ENCODE measurements around the gene TACC2. TPM values are rescaled to one million over a fixed set of nuclear protein-coding genes. Genes with fewer than 3 reads are reported as not detected.

TACC2 gene
- total and polyA plus RNA-seq, 2 experiments from 2014 or later, result 4.3 to 16.7 TPM

- peaks cover 4% of the 10 kb centered on the region; the same call in 1 of the 2 replicates for H3K36me3 ChIP-seq (ENCODE audit: low read depth)
- H3K27ac ChIP-seq, result no peak overlapping the region
- peaks cover 6% of the 10 kb centered on the region for H3K4me1 ChIP-seq (ENCODE audit: insufficient read depth)
- TF ChIP-seq EZH2 (IDR thresholded peaks at IDR 0.05; ENCODE audit: insufficient read depth, poor library complexity, severe bottlenecking) (no peak), EZH2phosphoT487 (IDR thresholded peaks at IDR 0.05; ENCODE audit: insufficient read depth, low read depth) (no peak)
- no peaks in the 10 kb centered on the region for H3K9me3 ChIP-seq (ENCODE audit: low read depth)
- H3K4me3 ChIP-seq, result no peak overlapping the region
- no peak overlapping the region for H3K4me2 ChIP-seq (ENCODE audit: unreplicated experiment)
- no peak overlapping the region for H3K9ac ChIP-seq
- no peak for DNase-seq
- no peaks in the 10 kb centered on the region for H3K9me2 ChIP-seq (ENCODE audit: insufficient read depth)
- H2AFZ ChIP-seq, result no peak overlapping the region
- in situ Hi-C loops (cut with MboI), result no loop called here
- no peaks in the 10 kb centered on the region for H4K20me1 ChIP-seq (ENCODE audit: insufficient read depth)
- H3K27me3 ChIP-seq (replicated peaks; ENCODE audit: insufficient read depth), result no peaks in the 10 kb centered on the region
- peaks cover 8% of the 10 kb centered on the region; the same call in 1 of the 2 replicates for H3F3A ChIP-seq (ENCODE audit: insufficient read depth)
- 87 to 95% methylated on average over 4 of the region's 4 CpGs for WGBS, 2 experiments (ENCODE audit: low coverage in 1 of 2, low lambda C conversion rate in 2 of 2, missing lambda C conversion rate in 2 of 2)
- no peaks in the 10 kb centered on the region for H3K79me2 ChIP-seq (ENCODE audit: insufficient read depth)
These were observed 270.1 kb downstream of the TACC2 start for GRCh38 chr10:122259075-122259466.

GRCh38 chr10:122261584-122261983 is 272.6 kb downstream of the TACC2 start:
- no peak overlapping the region for H3K4me3 ChIP-seq
- H3K27me3 ChIP-seq (replicated peaks; ENCODE audit: insufficient read depth), result no peaks in the 10 kb centered on the region
- TF ChIP-seq EZH2phosphoT487 (IDR thresholded peaks at IDR 0.05; ENCODE audit: insufficient read depth, low read depth), result no peak
- TF ChIP-seq EZH2 (IDR thresholded peaks at IDR 0.05; ENCODE audit: insufficient read depth, poor library complexity, severe bottlenecking), result no peak
- H3K9ac ChIP-seq, result no peak overlapping the region
- DNase-seq, result no peak
- H3K9me3 ChIP-seq (ENCODE audit: low read depth), result no peaks in the 10 kb centered on the region
- peaks cover 14% of the 10 kb centered on the region for H3K4me1 ChIP-seq (ENCODE audit: insufficient read depth)
- H2AFZ ChIP-seq, result no peak overlapping the region
- no peaks in the 10 kb centered on the region for H3K79me2 ChIP-seq (ENCODE audit: insufficient read depth)
- WGBS, 2 experiments (ENCODE audit: low coverage in 1 of 2, low lambda C conversion rate in 2 of 2, missing lambda C conversion rate in 2 of 2), result 53 to 79% methylated on average over 1 of the region's 1 CpG
- no peak overlapping the region for H3K27ac ChIP-seq
- H3K9me2 ChIP-seq (ENCODE audit: insufficient read depth), result no peaks in the 10 kb centered on the region
- no peaks in the 10 kb centered on the region for H4K20me1 ChIP-seq (ENCODE audit: insufficient read depth)
- in situ Hi-C loops (cut with MboI), result no loop called here
- peaks cover 4% of the 10 kb centered on the region; the same call in 1 of the 2 replicates for H3K36me3 ChIP-seq (ENCODE audit: low read depth)
- H3F3A ChIP-seq (ENCODE audit: insufficient read depth), result peaks cover 16% of the 10 kb centered on the region; the same call in 1 of the 2 replicates
- no peak overlapping the region for H3K4me2 ChIP-seq (ENCODE audit: unreplicated experiment)

GRCh38 chr10:122263971-122264370 is 275.0 kb downstream of the TACC2 start:
- peak overlapping the region; percentile 62 for H3K4me2 ChIP-seq (ENCODE audit: unreplicated experiment)
- H3K4me3 ChIP-seq, result no peak overlapping the region

GRCh38 chr10:122264436-122264835 is 275.5 kb downstream of the TACC2 start:
- Histone ChIP-seq H3F3A (ENCODE audit: insufficient read depth) (peaks cover 16% of the 10 kb centered on the region; the same call in 1 of the 2 replicates), H3K4me3 (no peak overlapping the region), H3K9me3 (ENCODE audit: low read depth) (no peaks in the 10 kb centered on the region), H3K36me3 (ENCODE audit: low read depth) (peaks cover 4% of the 10 kb centered on the region; the same call in 1 of the 2 replicates), H3K4me2 (ENCODE audit: unreplicated experiment) (peak overlapping the region; percentile 62), H3K9ac (peak overlapping the region; percentile 24; the same call in 1 of the 2 replicates), H3K27me3 (replicated peaks; ENCODE audit: insufficient read depth) (no peaks in the 10 kb centered on the region), H4K20me1 (ENCODE audit: insufficient read depth) (no peaks in the 10 kb centered on the region), H2AFZ (0 out of 2 replicates have a peak overlapping the region, but pooled peaks have one; percentile 41), H3K79me2 (ENCODE audit: insufficient read depth) (no peaks in the 10 kb centered on the region), H3K4me1 (ENCODE audit: insufficient read depth) (peaks cover 14% of the 10 kb centered on the region), H3K9me2 (ENCODE audit: insufficient read depth) (no peaks in the 10 kb centered on the region), H3K27ac (peak overlapping the region; percentile 69)
- 33 to 60% methylated on average over 1 of the region's 1 CpG for WGBS, 2 experiments (ENCODE audit: low coverage in 1 of 2, low lambda C conversion rate in 2 of 2, missing lambda C conversion rate in 2 of 2)
- DNase-seq, result peak; percentile 35
- no peak for TF ChIP-seq EZH2 (IDR thresholded peaks at IDR 0.05; ENCODE audit: insufficient read depth, poor library complexity, severe bottlenecking)
- no peak for TF ChIP-seq EZH2phosphoT487 (IDR thresholded peaks at IDR 0.05; ENCODE audit: insufficient read depth, low read depth)
- in situ Hi-C loops (cut with MboI), result no loop called here

More at GRCh38 chr10:122263971-122264370, 275.0 kb downstream of the TACC2 start:
- Histone ChIP-seq H4K20me1 (ENCODE audit: insufficient read depth) (no peaks in the 10 kb centered on the region), H3K9me3 (ENCODE audit: low read depth) (no peaks in the 10 kb centered on the region), H3K4me1 (ENCODE audit: insufficient read depth) (peaks cover 14% of the 10 kb centered on the region), H3K36me3 (ENCODE audit: low read depth) (peaks cover 4% of the 10 kb centered on the region; the same call in 1 of the 2 replicates), H3K9ac (peak overlapping the region; percentile 24; the same call in 1 of the 2 replicates), H3K9me2 (ENCODE audit: insufficient read depth) (no peaks in the 10 kb centered on the region), H3K27me3 (replicated peaks; ENCODE audit: insufficient read depth) (no peaks in the 10 kb centered on the region), H3K79me2 (ENCODE audit: insufficient read depth) (no peaks in the 10 kb centered on the region), H3F3A (ENCODE audit: insufficient read depth) (peaks cover 16% of the 10 kb centered on the region; the same call in 1 of the 2 replicates), H3K27ac (peak overlapping the region; percentile 69), H2AFZ (0 out of 2 replicates have a peak overlapping the region, but pooled peaks have one; percentile 41)
- DNase-seq, result peak; percentile 85
- TF ChIP-seq EZH2phosphoT487 (IDR thresholded peaks at IDR 0.05; ENCODE audit: insufficient read depth, low read depth) (no peak), EZH2 (IDR thresholded peaks at IDR 0.05; ENCODE audit: insufficient read depth, poor library complexity, severe bottlenecking) (no peak)
- WGBS, 2 experiments (ENCODE audit: low coverage in 1 of 2, low lambda C conversion rate in 2 of 2, missing lambda C conversion rate in 2 of 2), result 32 to 45% methylated on average over 1 of the region's 1 CpG
- in situ Hi-C loops (cut with MboI), result no loop called here
